ENCODE measurements around the gene NCBP2L.

NCBP2L gene

DNA sequence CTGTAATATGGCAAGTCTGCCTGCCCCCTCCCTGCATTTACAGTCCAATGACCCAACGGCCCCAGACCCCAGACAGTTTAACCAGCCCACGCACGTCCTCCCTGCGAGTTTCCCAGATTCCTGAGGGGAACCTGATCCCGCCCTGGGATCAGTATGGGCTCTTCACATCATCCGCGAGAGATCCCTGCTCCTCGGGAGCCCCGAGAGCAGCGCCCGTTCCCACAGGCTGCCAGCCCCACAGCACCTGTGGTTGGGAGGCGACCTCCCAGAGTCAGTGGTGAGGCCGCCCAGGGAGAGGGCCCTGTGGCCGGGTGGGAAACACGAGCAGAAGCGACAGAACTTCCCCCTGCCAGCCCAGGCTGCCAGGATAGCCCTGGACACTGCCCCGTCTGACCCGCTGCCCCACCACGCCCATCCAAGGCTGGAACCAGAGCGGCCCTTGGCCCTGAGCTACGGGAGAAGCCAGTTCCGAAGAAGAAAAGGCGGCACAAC is 34.8 kb upstream of the NCBP2L start:
- TF ChIP-seq, protein P1, sequence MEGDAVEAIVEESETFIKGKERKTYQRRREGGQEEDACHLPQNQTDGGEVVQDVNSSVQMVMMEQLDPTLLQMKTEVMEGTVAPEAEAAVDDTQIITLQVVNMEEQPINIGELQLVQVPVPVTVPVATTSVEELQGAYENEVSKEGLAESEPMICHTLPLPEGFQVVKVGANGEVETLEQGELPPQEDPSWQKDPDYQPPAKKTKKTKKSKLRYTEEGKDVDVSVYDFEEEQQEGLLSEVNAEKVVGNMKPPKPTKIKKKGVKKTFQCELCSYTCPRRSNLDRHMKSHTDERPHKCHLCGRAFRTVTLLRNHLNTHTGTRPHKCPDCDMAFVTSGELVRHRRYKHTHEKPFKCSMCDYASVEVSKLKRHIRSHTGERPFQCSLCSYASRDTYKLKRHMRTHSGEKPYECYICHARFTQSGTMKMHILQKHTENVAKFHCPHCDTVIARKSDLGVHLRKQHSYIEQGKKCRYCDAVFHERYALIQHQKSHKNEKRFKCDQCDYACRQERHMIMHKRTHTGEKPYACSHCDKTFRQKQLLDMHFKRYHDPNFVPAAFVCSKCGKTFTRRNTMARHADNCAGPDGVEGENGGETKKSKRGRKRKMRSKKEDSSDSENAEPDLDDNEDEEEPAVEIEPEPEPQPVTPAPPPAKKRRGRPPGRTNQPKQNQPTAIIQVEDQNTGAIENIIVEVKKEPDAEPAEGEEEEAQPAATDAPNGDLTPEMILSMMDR (IDR thresholded peaks at IDR 0.05; ENCODE audit: control insufficient read depth, extremely low read depth, insufficient read depth) = no peak
- H3K4me3 ChIP-seq (ENCODE audit: low read depth, low read length) = no peak overlapping the region
- no peak for DNase-seq (ENCODE audit: low read depth)

GRCh38 chrX:107743995-107744394 is 33.5 kb upstream of the NCBP2L start:
- no peak for DNase-seq (ENCODE audit: low read depth)
- H3K4me3 ChIP-seq (ENCODE audit: low read depth, low read length) = no peak overlapping the region
- TF ChIP-seq, protein P1 (IDR thresholded peaks at IDR 0.05; ENCODE audit: control insufficient read depth, extremely low read depth, insufficient read depth) = no peak

DNA sequence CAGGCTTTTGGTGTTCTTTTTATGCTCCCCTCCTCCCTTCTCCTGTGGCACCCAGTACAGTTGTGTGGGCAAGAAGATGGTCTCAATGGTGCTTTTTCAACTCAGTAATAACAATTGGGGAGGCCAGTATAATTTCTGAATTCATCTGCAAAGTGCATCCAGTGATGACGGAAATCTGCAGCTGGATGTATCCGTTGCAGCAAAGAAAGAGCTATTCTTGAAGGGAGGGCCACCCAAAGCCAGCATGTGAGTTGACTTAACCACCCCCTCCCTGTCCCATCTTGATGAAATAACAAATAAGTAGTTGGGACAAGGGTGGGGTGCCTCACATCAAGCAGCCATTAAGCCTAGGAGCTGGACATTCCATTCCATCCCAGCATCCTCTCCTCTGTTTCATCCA is 32.7 kb upstream of the NCBP2L start:
- TF ChIP-seq, protein P1 (IDR thresholded peaks at IDR 0.05; ENCODE audit: control insufficient read depth, extremely low read depth, insufficient read depth) = no peak
- no peak for DNase-seq (ENCODE audit: low read depth)
- no peak overlapping the region for H3K4me3 ChIP-seq (ENCODE audit: low read depth, low read length)

- no peak for DNase-seq (ENCODE audit: low read depth)
These were observed 29.9 kb upstream of the NCBP2L start for GRCh38 chrX:107747596-107748161.

DNA sequence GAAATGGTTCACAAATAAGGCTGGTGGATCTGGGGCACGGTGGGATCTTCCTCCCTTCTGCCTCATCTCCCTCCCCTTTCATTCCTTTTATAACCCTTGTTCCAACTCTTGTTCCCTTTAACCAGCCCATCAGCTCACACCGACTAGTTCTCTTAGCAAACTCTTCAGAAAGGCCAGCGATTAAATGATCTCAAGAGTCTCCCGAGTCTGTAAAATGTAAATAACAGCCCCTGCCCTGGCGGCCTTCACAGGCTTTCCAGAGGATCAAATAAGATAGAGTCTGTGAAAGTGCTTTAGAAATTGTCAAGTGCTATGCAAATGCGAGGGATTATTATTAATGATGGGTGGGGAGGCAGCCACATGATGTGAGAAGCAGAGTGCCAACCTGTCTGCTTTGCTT is 29.0 kb upstream of the NCBP2L start:
- TF ChIP-seq, protein P1 (IDR thresholded peaks at IDR 0.05; ENCODE audit: control insufficient read depth, extremely low read depth, insufficient read depth) = no peak
- no peak overlapping the region for H3K4me3 ChIP-seq (ENCODE audit: low read depth, low read length)
- no peak for DNase-seq (ENCODE audit: low read depth)

More at GRCh38 chrX:107747596-107748161, 29.9 kb upstream of the NCBP2L start:
- TF ChIP-seq, protein P1 (IDR thresholded peaks at IDR 0.05; ENCODE audit: control insufficient read depth, extremely low read depth, insufficient read depth) = no peak
- H3K4me3 ChIP-seq (ENCODE audit: low read depth, low read length) = no peak overlapping the region

DNA sequence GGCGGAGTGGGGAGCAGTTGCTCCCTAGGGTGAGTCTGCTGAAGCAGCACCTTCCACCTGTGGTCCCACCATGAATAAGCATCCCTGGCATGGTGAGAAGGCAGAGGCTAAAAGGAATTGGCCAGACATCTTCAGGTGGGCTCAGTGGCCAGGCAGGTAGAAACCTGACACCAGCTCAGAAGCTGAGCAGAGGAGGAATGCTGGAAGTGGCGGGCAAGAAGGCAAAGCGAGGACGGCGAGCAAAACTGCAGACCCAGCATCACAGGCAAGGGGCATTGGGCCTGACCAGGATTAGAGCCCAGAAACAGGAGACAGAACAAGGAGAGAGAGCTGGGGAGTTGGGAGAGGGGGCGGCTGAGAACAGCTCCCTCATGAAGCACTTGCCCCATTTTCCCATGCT is 27.3 kb upstream of the NCBP2L start:
- TF ChIP-seq, protein P1 (IDR thresholded peaks at IDR 0.05; ENCODE audit: control insufficient read depth, extremely low read depth, insufficient read depth) = no peak
- DNase-seq (ENCODE audit: low read depth) = no peak
- no peak overlapping the region for H3K4me3 ChIP-seq (ENCODE audit: low read depth, low read length)

DNA sequence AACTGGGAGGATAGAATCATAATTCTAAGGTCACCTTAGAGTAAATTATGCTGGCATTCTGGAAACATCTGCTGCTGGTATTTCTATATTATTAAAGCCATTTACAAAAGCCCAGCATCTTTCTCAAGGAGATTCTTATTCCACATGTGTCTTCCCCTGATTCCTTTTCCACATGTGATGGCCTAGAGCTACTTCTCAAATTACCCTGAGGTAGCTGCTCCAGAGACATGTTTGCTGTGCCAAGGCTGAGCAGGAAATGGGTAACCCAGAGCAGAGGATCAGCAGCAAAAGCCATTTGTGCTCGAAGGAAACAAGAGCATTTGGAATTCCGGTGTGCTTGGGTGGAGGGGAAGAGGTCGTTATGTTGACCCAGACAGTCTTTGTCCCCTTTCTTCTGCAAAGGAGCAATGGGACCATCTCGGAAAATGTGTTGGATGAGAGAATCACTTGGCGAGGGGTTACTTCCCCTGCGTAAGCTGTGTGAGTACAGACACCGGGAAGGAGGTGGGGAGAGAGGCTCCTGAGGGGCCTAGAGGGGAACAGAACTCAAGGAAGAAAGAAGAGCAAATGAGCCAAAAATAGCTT is 26.6 kb upstream of the NCBP2L start:
- no peak for DNase-seq (ENCODE audit: low read depth)
- H3K4me3 ChIP-seq (ENCODE audit: low read depth, low read length) = no peak overlapping the region
- TF ChIP-seq, protein P1 (IDR thresholded peaks at IDR 0.05; ENCODE audit: control insufficient read depth, extremely low read depth, insufficient read depth) = no peak
